Gastrocnemius medialis (tissue), 4 donors: ENCODE results near the gene SPINT2. TPM values are rescaled to one million over a fixed set of nuclear protein-coding genes. Genes with fewer than 3 reads are reported as not detected.
A peak's percentile ranks its signal among the peaks of the same experiment; 100 is the strongest.
"Not testable (repeated sequence)": the region's sequence is repeated elsewhere in the genome, so short reads cannot be mapped to it uniquely, and the experiment has no call there.

ENCODE experiments used
- ATAC-seq, 2 donors: fragments of 150-250 bp; one replicate each; pipeline ENCODE4 v1.9.1; 2016
- DNase-seq, 2 donors: peaks; one replicate each; pipeline ENCODE4 v3.0.0-alpha.2; 2019
- H3K27ac ChIP-seq, 4 donors: fragments of 200-600 bp; sonication (generic); 1 replicate in 1 of 4; 2 replicates in 3 of 4; pipeline ENCODE4 v1.5.1; 2016 to 2018; ENCODE audit warnings: mild to moderate bottlenecking in 2 of 4, moderate library complexity in 1 of 4
- H3K27me3 ChIP-seq, 3 donors: fragments of 200-600 bp; sonication (generic) in 2 of 3; 1 replicate in 1 of 3; 2 replicates in 2 of 3; pipeline versions ENCODE4 v1.5.1 to v1.6.0; 2016 to 2019; ENCODE audit warnings: mild to moderate bottlenecking in 1 of 3, moderate library complexity in 1 of 3
- H3K36me3 ChIP-seq, 2 donors: fragments of 200-600 bp; sonication (generic) in 1 of 2; one replicate each; pipeline ENCODE4 v1.5.1; 2017 to 2018
- H3K4me1 ChIP-seq, 2 donors: fragments of 200-600 bp; sonication (generic) in 1 of 2; one replicate each; pipeline ENCODE4 v1.5.1; 2016 to 2017; ENCODE audit warnings: mild to moderate bottlenecking in 2 of 2
- H3K4me3 ChIP-seq, 4 donors: fragments of 200-600 bp; sonication (generic) in 3 of 4; 1 replicate in 1 of 4; 2 replicates in 3 of 4; pipeline ENCODE4 v1.5.1; 2016 to 2019; ENCODE audit warnings: mild to moderate bottlenecking in 2 of 4
- H3K9me3 ChIP-seq, 3 donors: fragments of 200-600 bp; sonication (generic) in 2 of 3; 1 replicate in 1 of 3; 2 replicates in 2 of 3; pipeline ENCODE4 v1.5.1; 2016 to 2019
- CTCF ChIP-seq, 5 experiments: fragments of 450-650 bp in 3 of 5; fragments of 200-600 bp in 2 of 5; sonication (generic) in 2 of 5; IDR thresholded peaks in 4 of 5; conservative IDR thresholded peaks in 1 of 5; 1 replicate in 4 of 5; 2 replicates in 1 of 5; pipeline ENCODE4 v1.5.1; 2016 to 2019; ENCODE audit warnings: antibody characterized with exemption in 5 of 5, mild to moderate bottlenecking in 3 of 5, moderate library complexity in 3 of 5
- POLR2A ChIP-seq, 2 donors: fragments of 450-650 bp; IDR thresholded peaks; one replicate each; pipeline ENCODE4 v1.6.1; 2017; ENCODE audit warnings: antibody characterized with exemption in 2 of 2, mild to moderate bottlenecking in 2 of 2, moderate library complexity in 2 of 2
- in situ Hi-C, 4 donors: fragments of 200-750 bp; cut with MboI; loops; one replicate each; pipeline versions ENCODE4 v1.15.0 to v1.8.0; 2017; ENCODE audit warnings: low sequenced_read_pairs in 4 of 4
- intact Hi-C: fragments of 100-400 bp; cut with DNase I; formaldehyde crosslinking; loops from one replicate; pipeline ENCODE4 v1.15.1; 2023; ENCODE audit warnings: low total_unique reads
- total RNA-seq, 4 donors: library from RNA; depleted of rRNA; stranded (reverse); fragments of >200 nt; gene quantifications; one replicate each; pipeline versions ENCODE4 v1.1.0 to v1.2.3, GENCODE V29; 2016

The SPINT2 gene
- total RNA-seq, 4 donors from 2014 or later, result 0.26 to 4.0 (median 1.6) TPM

DNA sequence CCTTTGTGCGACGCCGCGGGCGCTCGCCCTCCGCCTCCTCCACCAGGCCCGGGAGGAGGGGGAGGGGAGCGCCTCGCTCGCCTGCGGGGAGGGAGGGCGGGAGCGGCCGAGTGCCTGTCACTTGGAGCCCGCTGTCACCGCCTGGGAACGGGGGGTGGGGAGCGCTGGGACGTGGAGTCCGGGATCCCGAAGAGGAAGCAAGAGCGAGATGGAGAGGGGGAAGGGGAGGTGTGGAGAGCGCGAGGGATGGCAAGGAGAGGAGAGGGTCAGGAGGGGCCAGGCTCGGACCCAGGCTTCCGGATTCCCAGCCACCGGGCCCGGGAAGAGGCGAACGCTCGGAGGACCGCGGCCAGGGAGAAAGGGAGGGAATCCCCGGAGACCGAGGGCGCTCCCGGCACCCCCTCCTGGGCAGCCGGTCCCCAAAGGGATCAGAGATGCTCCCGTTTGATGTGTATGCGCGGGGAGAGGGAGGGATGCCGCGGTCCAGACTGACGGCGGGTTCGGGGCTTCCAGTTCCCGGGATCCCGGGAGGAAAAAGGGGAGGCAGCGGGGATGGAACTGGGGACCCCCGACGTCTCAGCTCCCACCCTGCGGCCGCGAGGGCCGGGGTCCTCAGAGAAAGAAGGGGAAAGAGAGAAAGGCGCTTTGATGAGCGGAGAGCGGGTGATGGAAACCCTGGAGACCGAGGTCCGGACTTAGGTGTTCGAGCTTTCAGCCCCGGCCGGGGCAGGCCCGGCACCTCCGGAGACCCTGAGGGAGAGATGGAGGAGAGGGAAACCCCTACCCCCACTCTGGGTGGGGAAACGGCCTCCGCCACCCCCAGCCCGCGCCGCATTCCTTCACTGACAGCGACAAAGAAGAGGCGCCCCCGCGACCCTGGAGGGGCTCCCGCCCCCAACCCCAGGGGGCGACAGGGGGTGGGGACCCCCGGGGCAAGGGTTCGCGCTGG lies 35.6 kb upstream of the SPINT2 start:
- intact Hi-C loops (loop anchor here (5.0 kb wide), 1 partner anchor 86 kb away; no protein-coding TSS in a partner anchor), in situ Hi-C loops (loop anchor here in 1 of 4 donors (25.0 kb wide), 1 partner anchor 341 kb away; no protein-coding TSS in a partner anchor)
- TF ChIP-seq POLR2A (IDR thresholded peaks at IDR 0.05), result no peak
- no peak overlapping the region for H3K27ac ChIP-seq
- DNase-seq, result no peak
- H3K4me3 ChIP-seq, result peak overlapping the region in 2 of 4 donors; percentile 11 to 15
- H3K4me1 ChIP-seq, result peaks cover 0 to 18% of the 10 kb centered on the region in 2 donors
- H3K27me3 ChIP-seq, result peaks cover 48 to 63% (median 59%) of the 10 kb centered on the region in 3 donors
- no peaks in the 10 kb centered on the region for H3K9me3 ChIP-seq
- H3K36me3 ChIP-seq, result no peaks in the 10 kb centered on the region
- no peak for ATAC-seq

DNA sequence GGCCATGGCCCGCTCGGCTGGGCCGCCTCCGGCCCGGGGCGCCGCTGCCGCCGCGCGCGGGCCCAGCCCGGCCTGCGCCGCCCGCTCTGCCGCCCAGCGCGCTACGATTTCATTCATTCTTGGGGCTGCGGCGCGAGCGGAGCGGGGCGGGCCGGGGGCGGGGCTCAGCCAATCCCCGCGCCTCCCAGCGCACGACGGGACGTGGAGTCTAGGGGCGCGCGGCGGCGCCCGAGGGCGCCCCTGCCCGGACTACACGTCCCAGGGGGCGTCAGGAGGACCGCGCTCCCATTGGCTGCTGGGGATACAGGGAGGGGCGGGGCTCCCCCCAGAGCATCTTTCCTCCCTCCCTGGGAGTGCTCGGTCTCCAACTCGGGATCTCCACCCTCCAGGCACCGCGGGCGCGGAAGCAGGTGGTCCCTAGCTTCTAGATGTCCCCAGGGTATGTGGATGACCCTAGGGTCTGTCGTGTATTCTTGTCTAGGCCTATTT lies 34.7 kb upstream of the SPINT2 start:
- DNase-seq (no peak), ATAC-seq (peak in 1 of 2 donors; percentile 27)
- Histone ChIP-seq H3K27ac (no peak overlapping the region), H3K36me3 (no peaks in the 10 kb centered on the region), H3K27me3 (peaks cover 39 to 54% (median 50%) of the 10 kb centered on the region in 3 donors), H3K4me1 (peaks cover 0 to 15% of the 10 kb centered on the region in 2 donors), H3K4me3 (no peak overlapping the region), H3K9me3 (no peaks in the 10 kb centered on the region)
- TF ChIP-seq CTCF (IDR thresholded peaks at IDR 0.05 in 4 of 5, conservative IDR thresholded peaks at IDR 0.05 in 1 of 5) (no peak), POLR2A (IDR thresholded peaks at IDR 0.05) (no peak)
- intact Hi-C loops (loop anchor here (5.0 kb wide), 1 partner anchor 87 kb away; no protein-coding TSS in a partner anchor), in situ Hi-C loops (loop anchor here in 1 of 4 donors (25.0 kb wide), 1 partner anchor 342 kb away; no protein-coding TSS in a partner anchor)

DNA sequence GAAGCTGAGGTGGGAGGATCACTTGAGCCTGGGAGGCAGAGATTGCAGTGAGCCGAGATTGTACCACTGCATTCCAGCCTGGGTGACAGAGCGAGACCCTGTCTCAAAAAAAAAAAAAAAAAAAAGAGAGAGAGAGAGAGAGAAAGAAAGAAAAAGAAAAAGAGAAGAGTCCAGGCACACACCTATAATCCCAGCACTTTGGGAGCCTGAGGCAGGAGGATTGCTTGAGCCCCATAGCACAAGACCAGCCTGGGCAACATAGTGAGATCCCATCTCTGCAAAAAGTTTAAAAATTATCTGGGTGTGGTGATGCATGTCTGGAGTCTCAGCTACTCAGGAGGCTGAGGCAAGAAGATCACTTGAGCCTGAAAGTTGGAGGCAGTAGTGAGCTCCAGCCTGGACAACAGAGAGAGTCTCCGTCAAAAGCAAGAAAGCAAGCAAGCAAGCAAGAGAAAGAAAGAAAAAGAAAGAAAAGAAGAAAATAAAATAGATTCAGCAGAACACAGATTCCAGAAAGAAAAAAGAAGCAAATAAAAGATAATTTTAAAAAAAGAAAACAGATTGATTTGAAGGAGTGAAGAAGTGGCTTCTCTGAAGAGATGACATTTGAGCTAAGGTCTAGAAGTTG lies 33.8 kb upstream of the SPINT2 start:
- H3K4me3 ChIP-seq, DNase-seq, H3K36me3 ChIP-seq, H3K27ac ChIP-seq, intact Hi-C loops, H3K9me3 ChIP-seq, ATAC-seq: not testable (repeated sequence)
- in situ Hi-C loops, result loop anchor here in 1 of 4 donors (25.0 kb wide), 1 partner anchor 343 kb away; no protein-coding TSS in a partner anchor
- Histone ChIP-seq H3K4me1 (peaks cover 0 to 15% of the 10 kb centered on the region in 2 donors), H3K27me3 (peaks cover 33 to 44% (median 40%) of the 10 kb centered on the region in 3 donors)

DNA sequence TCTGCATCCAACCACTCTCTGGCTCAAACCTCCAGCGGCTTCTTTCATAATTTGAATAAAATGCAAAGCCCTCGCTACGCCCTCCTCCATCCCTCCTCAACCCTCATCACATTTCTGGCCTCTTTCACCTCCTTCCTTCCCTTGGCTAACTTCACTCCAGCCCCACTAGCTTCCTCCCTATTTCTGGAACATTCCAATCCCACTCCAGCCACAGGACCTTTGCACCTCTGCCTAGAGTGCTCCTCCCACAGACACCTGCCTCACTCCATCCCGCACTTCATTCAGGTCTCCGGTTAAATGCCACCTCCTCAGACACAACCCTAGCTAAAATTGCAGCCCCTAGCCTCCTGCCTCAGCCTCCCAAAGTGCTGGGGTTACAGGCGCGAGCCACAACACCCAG lies 32.5 kb upstream of the SPINT2 start:
- H3K4me3 ChIP-seq, result no peak overlapping the region
- DNase-seq (no peak), ATAC-seq (no peak)
- H3K36me3 ChIP-seq, result no peaks in the 10 kb centered on the region
- H3K27ac ChIP-seq, result no peak overlapping the region
- no peaks in the 10 kb centered on the region for H3K9me3 ChIP-seq
- in situ Hi-C loops, result loop anchor here in 1 of 4 donors (25.0 kb wide), 1 partner anchor 345 kb away; no protein-coding TSS in a partner anchor
- H3K27me3 ChIP-seq, result peaks cover 25 to 33% (median 30%) of the 10 kb centered on the region in 3 donors
- intact Hi-C loops, result no loop called here
- H3K4me1 ChIP-seq, result peaks cover 0 to 15% of the 10 kb centered on the region in 2 donors
- TF ChIP-seq CTCF (IDR thresholded peaks at IDR 0.05 in 4 of 5, conservative IDR thresholded peaks at IDR 0.05 in 1 of 5) (no peak), POLR2A (IDR thresholded peaks at IDR 0.05) (no peak)

DNA sequence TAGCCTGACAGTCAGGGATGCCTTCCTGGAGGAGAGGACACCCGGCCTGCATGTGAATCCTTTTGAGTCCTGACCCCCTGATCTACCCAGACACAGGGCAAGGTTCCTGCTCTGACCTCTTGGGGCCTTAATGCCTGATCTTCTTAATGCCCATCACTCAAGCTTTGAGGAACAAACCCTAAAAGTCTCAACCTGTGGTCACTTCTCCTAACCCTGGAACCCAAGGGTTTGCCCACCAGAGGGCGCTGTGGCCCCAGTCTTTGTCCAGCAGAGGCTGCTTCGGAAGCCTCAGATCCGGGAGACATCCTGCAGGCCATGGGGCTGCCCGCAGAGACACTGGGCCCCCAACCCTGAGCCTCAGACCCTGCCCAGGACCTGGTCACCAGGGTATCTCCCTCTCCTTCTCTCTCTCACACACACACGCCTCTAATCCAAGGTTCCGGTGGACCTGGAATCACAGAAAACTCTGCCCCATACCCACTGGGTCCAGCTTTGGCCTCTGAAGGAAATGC lies 30.6 kb upstream of the SPINT2 start:
- peaks cover 12 to 17% (median 16%) of the 10 kb centered on the region in 3 donors for H3K27me3 ChIP-seq
- H3K36me3 ChIP-seq, result no peaks in the 10 kb centered on the region
- no peak overlapping the region for H3K27ac ChIP-seq

More for the DNA sequence above, 30.6 kb upstream of the SPINT2 start:
- no peaks in the 10 kb centered on the region for H3K9me3 ChIP-seq
- in situ Hi-C loops (loop anchor here in 1 of 4 donors (25.0 kb wide), 1 partner anchor 346 kb away; no protein-coding TSS in a partner anchor), intact Hi-C loops (loop anchor here (2.0 kb wide), 1 partner anchor 101 kb away; the partner anchor contains the start of gene CATSPERG)
- TF ChIP-seq POLR2A (IDR thresholded peaks at IDR 0.05) (no peak), CTCF (IDR thresholded peaks at IDR 0.05 in 4 of 5, conservative IDR thresholded peaks at IDR 0.05 in 1 of 5) (peak; percentile 21 to 78 (median 74))
- no peak overlapping the region for H3K4me3 ChIP-seq
- DNase-seq, result peak; percentile 29 to 41
- peak in 1 of 2 donors; percentile 81 for ATAC-seq
- peaks cover 0 to 5% of the 10 kb centered on the region in 2 donors for H3K4me1 ChIP-seq
